ENCODE measurements around the gene MITF.

The MITF gene

DNA sequence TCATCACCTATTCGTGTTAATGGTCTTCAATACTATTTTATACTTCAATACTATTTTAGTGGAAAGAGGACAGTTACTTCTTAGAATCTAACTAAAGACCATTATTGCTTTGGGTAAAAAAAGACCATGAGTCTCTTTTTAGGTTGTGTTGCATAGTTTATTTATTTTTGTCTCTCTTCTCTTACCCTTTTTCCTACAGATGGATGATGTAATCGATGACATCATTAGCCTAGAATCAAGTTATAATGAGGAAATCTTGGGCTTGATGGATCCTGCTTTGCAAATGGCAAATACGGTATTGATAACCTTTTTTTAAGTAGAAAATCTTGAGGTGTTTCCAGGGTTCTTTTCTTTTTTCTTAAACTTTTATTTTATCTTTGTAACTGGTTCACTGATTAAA lies 201.8 kb downstream of the MITF start:
- H3K4me1 ChIP-seq (ENCODE audit: control insufficient read depth, insufficient read depth, low read length): no peaks in the 10 kb centered on the region
- WGBS, 2 experiments: 84 to 100% methylated on average over 1 to 3 of the region's 3 CpGs
- H3K27ac ChIP-seq (ENCODE audit: insufficient read depth, low read depth, low read length, poor library complexity, severe bottlenecking): no peak overlapping the region

GRCh38 chr3:69941439-69942176 lies 202.3 kb downstream of the MITF start:
- Histone ChIP-seq H3K27me3 (ENCODE audit: control insufficient read depth, insufficient read depth, low read length, poor library complexity, severe bottlenecking) (no peaks in the 10 kb centered on the region), H3K36me3 (ENCODE audit: control insufficient read depth, insufficient read depth, low read length) (no peaks in the 10 kb centered on the region), H3K4me3 (ENCODE audit: insufficient read depth, low read depth, low read length) (no peak overlapping the region), H3K27ac (ENCODE audit: insufficient read depth, low read depth, low read length, poor library complexity, severe bottlenecking) (no peak overlapping the region), H3K9me3 (ENCODE audit: control insufficient read depth, low read length) (no peaks in the 10 kb centered on the region), H3K4me1 (ENCODE audit: control insufficient read depth, insufficient read depth, low read length) (no peaks in the 10 kb centered on the region)
- WGBS, 2 experiments: 96 to 100% methylated on average over 3 of the region's 3 CpGs

More for the DNA sequence above, 201.8 kb downstream of the MITF start:
- Histone ChIP-seq H3K9me3 (ENCODE audit: control insufficient read depth, low read length) (no peaks in the 10 kb centered on the region), H3K4me3 (ENCODE audit: insufficient read depth, low read depth, low read length) (no peak overlapping the region), H3K27me3 (ENCODE audit: control insufficient read depth, insufficient read depth, low read length, poor library complexity, severe bottlenecking) (no peaks in the 10 kb centered on the region), H3K36me3 (ENCODE audit: control insufficient read depth, insufficient read depth, low read length) (no peaks in the 10 kb centered on the region)

DNA sequence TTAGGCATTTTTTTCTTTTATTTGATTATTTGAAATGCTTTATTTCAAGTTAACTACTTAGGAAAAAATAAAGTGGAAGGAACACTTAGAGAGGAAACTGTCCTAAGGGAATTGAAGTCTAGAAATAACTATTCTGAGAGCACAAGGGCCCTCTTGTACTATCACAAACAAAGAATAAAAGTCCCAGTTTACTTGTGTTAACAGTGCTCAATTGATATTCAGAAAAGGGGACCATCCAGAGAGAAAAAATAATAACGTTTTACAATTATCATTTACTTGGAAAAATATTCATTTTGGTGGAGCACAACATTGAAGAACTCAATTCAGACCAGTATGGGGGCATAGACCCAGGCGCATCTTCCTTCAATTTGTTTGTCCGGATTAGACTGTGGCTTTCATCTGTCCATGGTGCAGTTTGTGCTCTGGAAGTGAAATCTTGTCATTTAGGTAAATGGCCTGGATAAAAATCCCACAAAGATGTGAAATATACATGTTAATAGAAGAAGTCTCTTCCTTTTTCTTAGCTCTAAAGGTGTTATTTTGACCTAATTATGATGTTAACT lies 205.7 kb downstream of the MITF start:
- no peaks in the 10 kb centered on the region for H3K4me1 ChIP-seq (ENCODE audit: control insufficient read depth, insufficient read depth, low read length)
- H3K27me3 ChIP-seq (ENCODE audit: control insufficient read depth, insufficient read depth, low read length, poor library complexity, severe bottlenecking): no peaks in the 10 kb centered on the region
- H3K36me3 ChIP-seq (ENCODE audit: control insufficient read depth, insufficient read depth, low read length): no peaks in the 10 kb centered on the region
- no peak overlapping the region for H3K4me3 ChIP-seq (ENCODE audit: insufficient read depth, low read depth, low read length)
- no peaks in the 10 kb centered on the region for H3K9me3 ChIP-seq (ENCODE audit: control insufficient read depth, low read length)
- no peak overlapping the region for H3K27ac ChIP-seq (ENCODE audit: insufficient read depth, low read depth, low read length, poor library complexity, severe bottlenecking)
- 77 to 83% methylated on average over 3 of the region's 3 CpGs for WGBS, 2 experiments

DNA sequence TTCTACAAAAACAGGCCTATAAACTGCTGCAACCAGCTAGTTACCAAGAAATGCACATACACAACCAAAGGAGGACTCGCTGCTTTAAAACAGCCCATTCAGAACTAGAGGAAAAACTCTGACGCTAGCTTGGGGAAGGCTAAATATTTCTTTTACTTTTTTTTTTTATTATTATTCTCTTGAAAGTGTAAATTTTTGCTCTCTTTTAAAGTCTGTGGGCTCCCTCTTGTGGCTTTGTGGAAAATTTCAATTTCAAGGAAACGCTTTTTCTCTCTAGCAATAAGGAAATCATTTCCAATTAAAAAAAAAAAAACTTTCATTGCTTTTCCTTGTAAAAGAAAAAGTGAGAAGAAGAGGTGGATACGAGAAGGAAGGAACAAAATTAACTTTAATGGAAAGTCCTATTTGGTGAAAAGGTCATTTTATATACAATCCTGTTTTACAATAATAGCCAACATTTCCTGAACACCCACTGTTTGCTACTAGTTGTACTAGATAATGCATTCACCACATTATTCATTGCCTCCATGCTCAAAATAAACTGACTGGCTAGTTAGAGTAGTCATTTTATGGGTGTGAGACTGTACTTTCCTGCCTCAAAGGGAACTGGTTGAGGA lies 209.1 kb downstream of the MITF start:
- H3K27ac ChIP-seq (ENCODE audit: insufficient read depth, low read depth, low read length, poor library complexity, severe bottlenecking): no peak overlapping the region

DNA sequence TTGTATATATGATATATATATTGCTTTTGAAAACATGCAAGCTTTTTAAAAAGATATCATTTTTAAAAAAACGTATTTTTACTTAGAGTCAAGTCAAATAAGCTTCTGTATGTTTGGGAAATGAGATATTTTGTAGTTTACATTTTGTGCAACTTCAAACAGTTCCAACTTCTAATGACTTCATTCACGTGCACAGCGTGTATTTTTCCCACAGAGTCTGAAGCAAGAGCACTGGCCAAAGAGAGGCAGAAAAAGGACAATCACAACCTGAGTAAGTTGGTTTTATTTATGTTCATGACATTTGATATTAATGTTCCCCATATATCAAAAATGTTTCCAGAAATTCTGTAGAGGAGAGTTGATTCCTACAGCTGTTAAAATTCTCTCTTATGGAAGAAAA lies 212.4 kb downstream of the MITF start:
- Histone ChIP-seq H3K36me3 (ENCODE audit: control insufficient read depth, insufficient read depth, low read length) (no peaks in the 10 kb centered on the region), H3K9me3 (ENCODE audit: control insufficient read depth, low read length) (no peaks in the 10 kb centered on the region), H3K4me1 (ENCODE audit: control insufficient read depth, insufficient read depth, low read length) (no peaks in the 10 kb centered on the region), H3K4me3 (ENCODE audit: insufficient read depth, low read depth, low read length) (no peak overlapping the region), H3K27me3 (ENCODE audit: control insufficient read depth, insufficient read depth, low read length, poor library complexity, severe bottlenecking) (no peaks in the 10 kb centered on the region), H3K27ac (ENCODE audit: insufficient read depth, low read depth, low read length, poor library complexity, severe bottlenecking) (no peak overlapping the region)
- 83 to 96% methylated on average over 2 to 3 of the region's 3 CpGs for WGBS, 2 experiments

More for the DNA sequence above, 209.1 kb downstream of the MITF start:
- no peak overlapping the region for H3K4me3 ChIP-seq (ENCODE audit: insufficient read depth, low read depth, low read length)
- H3K36me3 ChIP-seq (ENCODE audit: control insufficient read depth, insufficient read depth, low read length): no peaks in the 10 kb centered on the region
- no peaks in the 10 kb centered on the region for H3K27me3 ChIP-seq (ENCODE audit: control insufficient read depth, insufficient read depth, low read length, poor library complexity, severe bottlenecking)
- no peaks in the 10 kb centered on the region for H3K9me3 ChIP-seq (ENCODE audit: control insufficient read depth, low read length)
- H3K4me1 ChIP-seq (ENCODE audit: control insufficient read depth, insufficient read depth, low read length): no peaks in the 10 kb centered on the region
- 67 to 69% methylated on average over 1 of the region's 4 CpGs for WGBS, 2 experiments

DNA sequence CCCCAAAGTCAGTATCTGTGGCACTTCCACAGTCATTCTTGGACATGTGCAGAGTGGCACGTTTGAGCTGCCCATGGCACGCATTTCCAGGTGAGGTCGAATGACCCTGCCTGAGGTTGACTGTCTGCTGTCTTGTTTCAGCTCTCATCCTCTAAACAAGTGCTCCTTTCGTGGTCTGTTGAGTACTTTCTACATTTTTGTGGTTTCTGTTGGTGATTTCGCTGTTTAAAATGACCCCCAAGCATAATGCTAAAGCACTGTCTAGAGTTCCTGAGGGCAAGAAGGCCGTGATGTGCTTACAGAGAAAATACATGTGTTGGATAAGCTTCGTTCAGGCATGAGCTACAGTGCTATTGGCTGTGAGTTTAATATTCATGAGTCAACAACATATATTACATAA lies 220.3 kb downstream of the MITF start:
- WGBS, 2 experiments: 89 to 95% methylated on average over 6 to 7 of the region's 7 CpGs
- Histone ChIP-seq H3K36me3 (ENCODE audit: control insufficient read depth, insufficient read depth, low read length) (no peaks in the 10 kb centered on the region), H3K27me3 (ENCODE audit: control insufficient read depth, insufficient read depth, low read length, poor library complexity, severe bottlenecking) (no peaks in the 10 kb centered on the region), H3K9me3 (ENCODE audit: control insufficient read depth, low read length) (no peaks in the 10 kb centered on the region), H3K27ac (ENCODE audit: insufficient read depth, low read depth, low read length, poor library complexity, severe bottlenecking) (no peak overlapping the region), H3K4me1 (ENCODE audit: control insufficient read depth, insufficient read depth, low read length) (no peaks in the 10 kb centered on the region), H3K4me3 (ENCODE audit: insufficient read depth, low read depth, low read length) (no peak overlapping the region)

GRCh38 chr3:69961706-69962439 lies 222.6 kb downstream of the MITF start:
- H3K4me3 ChIP-seq (ENCODE audit: insufficient read depth, low read depth, low read length): no peak overlapping the region
- no peak overlapping the region for H3K27ac ChIP-seq (ENCODE audit: insufficient read depth, low read depth, low read length, poor library complexity, severe bottlenecking)
- H3K27me3 ChIP-seq (ENCODE audit: control insufficient read depth, insufficient read depth, low read length, poor library complexity, severe bottlenecking): no peaks in the 10 kb centered on the region
- H3K9me3 ChIP-seq (ENCODE audit: control insufficient read depth, low read length): no peaks in the 10 kb centered on the region
- H3K4me1 ChIP-seq (ENCODE audit: control insufficient read depth, insufficient read depth, low read length): no peaks in the 10 kb centered on the region
- H3K36me3 ChIP-seq (ENCODE audit: control insufficient read depth, insufficient read depth, low read length): no peaks in the 10 kb centered on the region
- 94 to 100% methylated on average over 3 to 4 of the region's 5 CpGs for whole genome bisulfite sequencing, 2 experiments

DNA sequence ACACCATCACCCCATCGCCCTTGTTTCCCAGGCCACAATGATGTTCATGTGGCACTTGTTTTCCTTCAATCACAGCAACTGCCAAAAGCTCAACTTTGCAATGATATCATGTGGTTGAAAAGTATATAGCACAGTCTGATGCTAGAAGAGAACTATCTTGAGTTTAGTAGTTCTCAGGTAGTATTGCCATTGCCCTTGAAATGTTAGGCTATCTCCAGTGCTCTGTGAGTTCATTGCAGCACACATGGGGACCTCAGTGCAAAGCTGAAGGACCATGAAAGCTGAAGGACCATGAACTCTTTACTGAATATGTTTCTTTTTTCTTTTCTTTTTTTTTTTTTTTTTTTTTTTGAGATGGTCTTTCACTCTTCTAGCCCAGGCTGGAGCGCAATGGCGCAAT lies 224.4 kb downstream of the MITF start:
- Histone ChIP-seq H3K36me3 (ENCODE audit: control insufficient read depth, insufficient read depth, low read length) (no peaks in the 10 kb centered on the region), H3K4me1 (ENCODE audit: control insufficient read depth, insufficient read depth, low read length) (no peaks in the 10 kb centered on the region), H3K9me3 (ENCODE audit: control insufficient read depth, low read length) (no peaks in the 10 kb centered on the region), H3K4me3 (ENCODE audit: insufficient read depth, low read depth, low read length) (no peak overlapping the region), H3K27ac (ENCODE audit: insufficient read depth, low read depth, low read length, poor library complexity, severe bottlenecking) (no peak overlapping the region), H3K27me3 (ENCODE audit: control insufficient read depth, insufficient read depth, low read length, poor library complexity, severe bottlenecking) (no peaks in the 10 kb centered on the region)
- WGBS, 2 experiments: 96 to 97% methylated on average over 3 of the region's 3 CpGs

- WGBS, 2 experiments: 90 to 95% methylated on average over 5 to 6 of the region's 6 CpGs
- no peaks in the 10 kb centered on the region for H3K36me3 ChIP-seq (ENCODE audit: control insufficient read depth, insufficient read depth, low read length)
- no peak overlapping the region for H3K4me3 ChIP-seq (ENCODE audit: insufficient read depth, low read depth, low read length)
- no peaks in the 10 kb centered on the region for H3K27me3 ChIP-seq (ENCODE audit: control insufficient read depth, insufficient read depth, low read length, poor library complexity, severe bottlenecking)
- no peak overlapping the region for H3K27ac ChIP-seq (ENCODE audit: insufficient read depth, low read depth, low read length, poor library complexity, severe bottlenecking)
- H3K9me3 ChIP-seq (ENCODE audit: control insufficient read depth, low read length): no peaks in the 10 kb centered on the region
- no peaks in the 10 kb centered on the region for H3K4me1 ChIP-seq (ENCODE audit: control insufficient read depth, insufficient read depth, low read length)
Observed at GRCh38 chr3:69967156-69967555, 227.9 kb downstream of the MITF start.

- Histone ChIP-seq H3K27ac (ENCODE audit: insufficient read depth, low read depth, low read length, poor library complexity, severe bottlenecking) (no peak overlapping the region), H3K4me3 (ENCODE audit: insufficient read depth, low read depth, low read length) (no peak overlapping the region), H3K36me3 (ENCODE audit: control insufficient read depth, insufficient read depth, low read length) (no peaks in the 10 kb centered on the region), H3K27me3 (ENCODE audit: control insufficient read depth, insufficient read depth, low read length, poor library complexity, severe bottlenecking) (no peaks in the 10 kb centered on the region), H3K4me1 (ENCODE audit: control insufficient read depth, insufficient read depth, low read length) (no peaks in the 10 kb centered on the region), H3K9me3 (ENCODE audit: control insufficient read depth, low read length) (no peaks in the 10 kb centered on the region)
- 89 to 100% methylated on average over 5 of the region's 5 CpGs for WGBS, 2 experiments
Observed at GRCh38 chr3:69970827-69971226, 231.6 kb downstream of the MITF start.
